ENCODE data around the gene SPNS2.

- TF ChIP-seq EP300 (IDR thresholded peaks at IDR 0.05) (no peak), CTCF (IDR thresholded peaks at IDR 0.05) (no peak), POLR2A (IDR thresholded peaks at IDR 0.05; ENCODE audit: low read depth) (no peak), POLR2AphosphoS5 (IDR thresholded peaks at IDR 0.05) (no peak)
Observed at GRCh38 chr17:4509401-4509800, 10.7 kb downstream of the SPNS2 start.
